Loucy (cell line): ENCODE results near the gene XKR8.

Experiments used
- H2AFZ ChIP-seq: fragments of 200-600 bp; sonication (generic); 2 replicates; pipeline ENCODE4 v1.6.0; 2016; ENCODE audit warnings: antibody characterized with exemption, mild to moderate bottlenecking, low read length, moderate library complexity
- H3F3A ChIP-seq: fragments of 200-600 bp; 2 replicates; pipeline ENCODE4 v1.6.0; 2016; ENCODE audit warnings: antibody characterized with exemption, low read depth, mild to moderate bottlenecking
- H3K27me3 ChIP-seq: fragments of 200-600 bp; sonication (generic); 2 replicates; pipeline ENCODE4 v1.6.1; 2014; ENCODE audit warnings: low read length, mild to moderate bottlenecking; ENCODE audit not compliant: insufficient read depth, poor library complexity, severe bottlenecking
- H3K36me3 ChIP-seq: fragments of 200-600 bp; sonication (generic); 2 replicates; pipeline ENCODE4 v1.6.1; 2016; ENCODE audit warnings: low read length; ENCODE audit not compliant: insufficient read depth
- H3K4me1 ChIP-seq: fragments of 200-600 bp; sonication (generic); 2 replicates; pipeline ENCODE4 v1.5.1; 2014; ENCODE audit warnings: low read length, mild to moderate bottlenecking; ENCODE audit not compliant: insufficient read depth, poor library complexity, severe bottlenecking
- H3K4me2 ChIP-seq: fragments of 200-600 bp; sonication (generic); 2 replicates; pipeline ENCODE4 v1.6.0; 2014; ENCODE audit warnings: antibody characterized with exemption, low read length, low read depth, mild to moderate bottlenecking; ENCODE audit not compliant: poor library complexity, severe bottlenecking
- H3K4me3 ChIP-seq: fragments of 200-600 bp; sonication (generic); 2 replicates; pipeline ENCODE4 v1.5.1; 2014; ENCODE audit warnings: low read length, mild to moderate bottlenecking, mixed read lengths; ENCODE audit not compliant: poor library complexity, severe bottlenecking
- H3K79me2 ChIP-seq: fragments of 200-600 bp; sonication (generic); 2 replicates; pipeline ENCODE4 v1.6.1; 2014; ENCODE audit warnings: low read length; ENCODE audit not compliant: insufficient read depth
- H3K9ac ChIP-seq: fragments of 200-600 bp; sonication (generic); 2 replicates; pipeline ENCODE4 v1.6.0; 2014; ENCODE audit warnings: mild to moderate bottlenecking, low read depth, low read length, moderate library complexity; ENCODE audit not compliant: poor library complexity, severe bottlenecking
- H3K9me2 ChIP-seq: fragments of 200-600 bp; sonication (generic); replicated peaks from 2 replicates; pipeline ENCODE4 v1.6.1; 2016; ENCODE audit warnings: low read depth, low read length, mixed read lengths
- H3K9me3 ChIP-seq: fragments of 200-600 bp; sonication (generic); 2 replicates; pipeline ENCODE4 v1.6.1; 2014; ENCODE audit warnings: mild to moderate bottlenecking, antibody characterized with exemption, low read length, low read depth; ENCODE audit not compliant: insufficient read depth
- H4K20me1 ChIP-seq: fragments of 200-600 bp; sonication (generic); 2 replicates; pipeline ENCODE4 v1.6.0; 2014; ENCODE audit warnings: antibody characterized with exemption, low read length, mild to moderate bottlenecking; ENCODE audit not compliant: insufficient read depth, poor library complexity, severe bottlenecking
- EZH2phosphoT487 ChIP-seq: fragments of 200-600 bp; IDR thresholded peaks from 2 replicates; pipeline ENCODE4 v1.6.1; 2018; ENCODE audit warnings: antibody characterized with exemption, mild to moderate bottlenecking, moderate library complexity, borderline replicate concordance
- TF ChIP-seq, protein P1 (sequence below): fragments of 200-600 bp; sonication (generic); conservative IDR thresholded peaks from 2 replicates; pipeline ENCODE4 v1.5.1; 2014; ENCODE audit warnings: mild to moderate bottlenecking, antibody characterized with exemption, low read length

Gene XKR8

GRCh38 chr1:27960762-27961645, 1.2 kb downstream of the XKR8 start:
- peak overlapping the region; percentile 63 for H3K9ac ChIP-seq
- no peaks in the 10 kb centered on the region for H4K20me1 ChIP-seq
- peaks cover 20% of the 10 kb centered on the region for H3K4me1 ChIP-seq
- H3K9me3 ChIP-seq, result no peaks in the 10 kb centered on the region
- H3K79me2 ChIP-seq, result peaks cover 7% of the 10 kb centered on the region; the same call in 1 of the 2 replicates
- H3K27me3 ChIP-seq, result no peaks in the 10 kb centered on the region
- H3K36me3 ChIP-seq, result peaks cover 3% of the 10 kb centered on the region; the same call in 1 of the 2 replicates
- H3K4me2 ChIP-seq, result peak overlapping the region; percentile 97
- H3K9me2 ChIP-seq, result no peaks in the 10 kb centered on the region
- TF ChIP-seq, protein P1, sequence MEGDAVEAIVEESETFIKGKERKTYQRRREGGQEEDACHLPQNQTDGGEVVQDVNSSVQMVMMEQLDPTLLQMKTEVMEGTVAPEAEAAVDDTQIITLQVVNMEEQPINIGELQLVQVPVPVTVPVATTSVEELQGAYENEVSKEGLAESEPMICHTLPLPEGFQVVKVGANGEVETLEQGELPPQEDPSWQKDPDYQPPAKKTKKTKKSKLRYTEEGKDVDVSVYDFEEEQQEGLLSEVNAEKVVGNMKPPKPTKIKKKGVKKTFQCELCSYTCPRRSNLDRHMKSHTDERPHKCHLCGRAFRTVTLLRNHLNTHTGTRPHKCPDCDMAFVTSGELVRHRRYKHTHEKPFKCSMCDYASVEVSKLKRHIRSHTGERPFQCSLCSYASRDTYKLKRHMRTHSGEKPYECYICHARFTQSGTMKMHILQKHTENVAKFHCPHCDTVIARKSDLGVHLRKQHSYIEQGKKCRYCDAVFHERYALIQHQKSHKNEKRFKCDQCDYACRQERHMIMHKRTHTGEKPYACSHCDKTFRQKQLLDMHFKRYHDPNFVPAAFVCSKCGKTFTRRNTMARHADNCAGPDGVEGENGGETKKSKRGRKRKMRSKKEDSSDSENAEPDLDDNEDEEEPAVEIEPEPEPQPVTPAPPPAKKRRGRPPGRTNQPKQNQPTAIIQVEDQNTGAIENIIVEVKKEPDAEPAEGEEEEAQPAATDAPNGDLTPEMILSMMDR, result no peak
- no peak for TF ChIP-seq EZH2phosphoT487
- H2AFZ ChIP-seq, result no peak overlapping the region
- peak overlapping the region; percentile 88 for H3K4me3 ChIP-seq
- no peaks in the 10 kb centered on the region for H3F3A ChIP-seq

DNA sequence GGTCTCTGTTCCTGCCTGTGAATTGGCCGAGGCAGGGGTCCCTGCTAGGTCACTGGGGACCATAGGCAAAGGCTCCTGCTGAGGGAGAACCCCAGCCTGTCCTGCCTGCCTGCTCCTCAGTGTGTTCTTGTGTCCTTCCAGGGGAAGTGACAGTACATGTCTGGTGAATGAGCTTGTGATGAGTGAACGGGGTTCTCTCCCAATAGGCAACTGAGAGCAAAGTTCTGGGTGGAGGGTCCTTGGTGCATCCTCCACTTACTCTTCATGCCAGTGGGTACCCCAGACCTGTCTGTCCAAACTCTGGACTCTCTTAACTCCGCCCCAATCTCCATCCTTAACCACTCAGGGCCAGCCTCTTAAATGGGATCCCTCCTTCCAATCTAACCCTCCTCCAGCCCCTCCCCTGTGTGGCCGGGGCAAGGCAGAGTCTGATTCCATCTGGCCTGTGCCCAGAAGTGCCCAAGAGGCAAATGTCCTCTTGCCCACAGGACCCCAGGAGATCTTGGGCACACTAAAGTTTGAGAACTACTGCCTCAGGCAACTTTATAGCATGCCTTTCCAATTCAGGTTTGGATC, 2.0 kb downstream of the XKR8 start:
- H2AFZ ChIP-seq, result no peak overlapping the region
- TF ChIP-seq, protein P1, result no peak
- TF ChIP-seq EZH2phosphoT487, result no peak

GRCh38 chr1:27963393-27963792, 3.6 kb downstream of the XKR8 start:
- Histone ChIP-seq H3K4me3 (no peak overlapping the region), H3K9me2 (no peaks in the 10 kb centered on the region), H4K20me1 (no peaks in the 10 kb centered on the region), H3K79me2 (peaks cover 7% of the 10 kb centered on the region; the same call in 1 of the 2 replicates), H3K9ac (no peak overlapping the region), H2AFZ (no peak overlapping the region), H3K36me3 (peaks cover 22% of the 10 kb centered on the region; the same call in 1 of the 2 replicates), H3K4me2 (no peak overlapping the region), H3F3A (no peaks in the 10 kb centered on the region), H3K27me3 (no peaks in the 10 kb centered on the region), H3K9me3 (no peaks in the 10 kb centered on the region), H3K4me1 (peaks cover 20% of the 10 kb centered on the region)
- TF ChIP-seq, protein P1, result no peak
- TF ChIP-seq EZH2phosphoT487, result no peak

More for the DNA sequence above, 2.0 kb downstream of the XKR8 start:
- Histone ChIP-seq H3K4me3 (peak overlapping the region; percentile 88), H3K4me1 (peaks cover 20% of the 10 kb centered on the region), H4K20me1 (no peaks in the 10 kb centered on the region), H3F3A (no peaks in the 10 kb centered on the region), H3K9ac (peak overlapping the region; percentile 63), H3K9me2 (no peaks in the 10 kb centered on the region), H3K4me2 (peak overlapping the region; percentile 97), H3K36me3 (peaks cover 7% of the 10 kb centered on the region; the same call in 1 of the 2 replicates), H3K9me3 (no peaks in the 10 kb centered on the region), H3K27me3 (no peaks in the 10 kb centered on the region), H3K79me2 (peaks cover 7% of the 10 kb centered on the region; the same call in 1 of the 2 replicates)
